GM19023 (cell line): ENCODE measurements around the gene PADI1.

Source experiments
- ATAC-seq: cut with Tn5 transposase; IDR thresholded peaks from one replicate; pipeline ENCODE4 v1.9.1; 2021; ENCODE audit warnings: mild to moderate bottlenecking, moderate library complexity; ENCODE audit not compliant: unreplicated experiment

The PADI1 gene

DNA sequence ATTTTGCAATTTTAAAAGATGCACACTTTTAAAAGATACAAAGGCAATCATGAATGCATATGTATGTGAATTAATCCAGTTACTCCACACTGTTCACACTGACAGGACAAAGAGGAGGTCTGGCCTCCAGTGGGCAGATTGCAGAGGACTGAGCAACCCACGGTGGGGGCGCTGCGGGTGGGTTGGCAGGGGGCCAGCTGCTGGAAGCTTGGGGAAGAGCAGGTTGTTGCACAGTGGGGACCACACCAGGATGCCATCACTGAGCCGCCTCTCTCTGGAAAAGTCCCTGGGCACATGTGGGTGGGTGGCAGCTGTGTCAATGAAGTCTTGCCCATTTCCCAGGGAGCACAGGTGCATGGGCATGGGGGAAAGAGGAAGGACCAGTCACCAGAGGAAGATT lies 90.4 kb downstream of the PADI1 start:
- ATAC-seq = no peak
